HG02943 (cell line): ENCODE data around the gene MARCHF11.

Source experiments
- ATAC-seq: cut with Tn5 transposase; IDR thresholded peaks from one replicate; pipeline ENCODE4 v1.9.1; 2021; ENCODE audit warnings: mild to moderate bottlenecking, low read depth, moderate library complexity; ENCODE audit not compliant: unreplicated experiment

Gene MARCHF11

GRCh38 chr5:16064135-16064893, 115.3 kb downstream of the MARCHF11 start:
- ATAC-seq = no peak

DNA sequence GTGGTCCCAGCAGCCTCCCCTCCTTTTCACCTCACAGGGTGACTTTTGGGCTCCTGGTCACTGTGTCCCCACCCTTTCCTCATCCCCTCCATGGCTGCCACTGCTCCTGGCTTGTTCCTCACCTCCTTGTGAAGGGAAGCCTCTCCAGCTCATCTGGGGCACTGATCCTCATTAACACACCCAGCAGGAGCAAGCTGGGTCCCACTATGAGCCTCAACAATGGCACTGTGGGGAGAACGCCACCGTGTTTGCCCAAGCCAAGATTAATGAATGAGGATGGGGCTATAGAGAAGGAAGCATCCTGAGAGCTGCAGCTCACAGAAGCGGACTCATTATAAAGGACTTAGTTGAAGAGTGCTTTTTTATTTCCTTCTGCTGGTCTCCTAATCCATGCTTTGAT, 118.4 kb downstream of the MARCHF11 start:
- ATAC-seq = no peak

DNA sequence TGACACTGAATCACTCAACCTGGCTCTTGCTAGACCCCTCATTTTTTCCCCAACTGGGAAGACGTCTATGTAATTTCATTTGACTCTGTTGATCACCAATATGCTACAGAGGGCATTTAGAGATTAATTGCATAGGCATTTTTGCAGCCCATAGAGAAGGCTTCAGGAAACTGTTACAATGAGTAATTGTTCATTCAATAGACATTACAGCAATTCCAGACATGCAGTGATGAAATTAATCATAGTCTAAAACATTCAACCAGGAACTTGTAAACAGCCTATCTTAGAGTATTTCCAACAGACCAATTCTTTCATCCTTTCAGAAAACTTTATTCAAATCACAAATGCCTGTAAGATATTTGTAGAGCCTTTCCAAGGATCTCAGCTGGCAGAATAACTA, 122.3 kb downstream of the MARCHF11 start:
- ATAC-seq = no peak

DNA sequence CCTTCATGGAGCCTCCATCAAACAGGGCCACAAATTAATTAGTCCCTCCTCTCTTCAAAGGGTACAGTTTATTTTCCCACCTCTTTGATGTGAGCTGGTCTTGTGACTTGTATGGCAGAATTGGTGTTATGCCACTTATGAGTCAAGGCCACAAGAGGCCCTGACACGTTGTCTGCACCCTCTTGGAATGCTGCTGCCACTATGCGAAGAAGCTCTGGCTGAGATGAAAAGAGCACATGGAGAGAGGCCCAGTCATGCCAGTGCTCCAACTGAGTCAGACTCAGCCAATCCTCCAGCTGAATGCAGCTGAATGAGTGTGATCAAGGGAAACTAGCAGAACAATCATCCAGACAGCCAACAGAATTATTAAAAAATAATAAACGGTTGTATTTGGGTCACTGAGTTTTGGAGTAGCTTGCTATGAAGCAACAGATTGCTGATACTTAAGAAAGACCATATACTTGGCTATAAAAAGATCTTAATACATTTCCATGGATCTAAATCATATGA, 128.3 kb downstream of the MARCHF11 start:
- ATAC-seq = no peak

DNA sequence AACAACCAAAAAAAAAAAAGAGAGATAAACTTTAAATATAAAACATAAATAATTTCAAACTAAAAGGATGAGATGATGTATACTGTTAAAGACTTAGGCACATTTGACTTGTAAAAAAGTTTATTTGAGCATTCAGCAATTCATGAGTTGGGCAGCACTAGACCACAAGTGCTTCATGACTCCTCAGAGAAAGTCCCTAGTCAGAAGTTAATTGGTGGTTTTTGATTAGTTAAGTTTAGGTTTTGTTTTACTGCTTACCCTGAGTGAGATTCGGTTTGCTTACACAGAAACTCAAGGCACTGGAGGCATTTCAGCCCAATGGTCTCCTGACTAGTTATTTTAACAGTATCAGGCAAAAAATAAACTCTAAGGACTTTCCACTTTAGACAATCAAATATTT, 129.2 kb downstream of the MARCHF11 start:
- no peak for ATAC-seq

GRCh38 chr5:16049761-16050160, 129.8 kb downstream of the MARCHF11 start:
- ATAC-seq = no peak

GRCh38 chr5:16048132-16048531, 131.5 kb downstream of the MARCHF11 start:
- ATAC-seq = no peak

GRCh38 chr5:16043349-16043965, 136.1 kb downstream of the MARCHF11 start:
- no peak for ATAC-seq

DNA sequence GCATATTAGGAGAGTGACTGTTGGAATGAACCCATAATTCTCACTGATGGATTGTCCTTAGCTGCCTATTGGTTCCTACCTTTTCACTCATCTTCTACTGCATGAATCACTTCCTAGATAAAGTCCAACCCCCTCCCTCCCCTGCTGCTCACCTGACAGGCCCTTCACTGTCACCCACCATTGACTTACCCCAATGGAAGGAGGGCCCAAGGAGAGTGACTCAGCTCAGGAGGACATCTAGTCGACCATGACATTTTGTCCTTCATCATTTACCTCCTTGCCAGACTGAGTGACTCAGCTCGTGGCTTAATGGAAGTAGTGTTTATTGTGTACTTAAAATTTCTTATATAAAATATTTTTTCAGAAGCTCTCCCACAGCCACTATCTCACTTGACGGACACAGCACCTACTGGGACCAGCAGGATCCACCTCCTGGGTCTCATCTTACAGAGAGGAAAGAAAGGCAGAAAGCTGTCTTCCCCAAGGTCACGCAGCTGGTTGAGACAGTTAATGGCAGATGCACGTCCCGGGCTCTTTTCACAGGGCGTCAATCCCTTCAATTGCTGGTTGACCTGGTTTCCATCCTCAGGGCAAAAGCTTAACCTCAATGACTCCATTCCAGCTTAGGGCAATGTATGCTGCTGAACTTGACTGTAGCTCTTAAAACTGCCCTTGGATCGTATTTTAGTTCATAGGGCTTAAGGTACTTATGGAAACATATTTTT, 142.3 kb downstream of the MARCHF11 start:
- ATAC-seq = no peak

DNA sequence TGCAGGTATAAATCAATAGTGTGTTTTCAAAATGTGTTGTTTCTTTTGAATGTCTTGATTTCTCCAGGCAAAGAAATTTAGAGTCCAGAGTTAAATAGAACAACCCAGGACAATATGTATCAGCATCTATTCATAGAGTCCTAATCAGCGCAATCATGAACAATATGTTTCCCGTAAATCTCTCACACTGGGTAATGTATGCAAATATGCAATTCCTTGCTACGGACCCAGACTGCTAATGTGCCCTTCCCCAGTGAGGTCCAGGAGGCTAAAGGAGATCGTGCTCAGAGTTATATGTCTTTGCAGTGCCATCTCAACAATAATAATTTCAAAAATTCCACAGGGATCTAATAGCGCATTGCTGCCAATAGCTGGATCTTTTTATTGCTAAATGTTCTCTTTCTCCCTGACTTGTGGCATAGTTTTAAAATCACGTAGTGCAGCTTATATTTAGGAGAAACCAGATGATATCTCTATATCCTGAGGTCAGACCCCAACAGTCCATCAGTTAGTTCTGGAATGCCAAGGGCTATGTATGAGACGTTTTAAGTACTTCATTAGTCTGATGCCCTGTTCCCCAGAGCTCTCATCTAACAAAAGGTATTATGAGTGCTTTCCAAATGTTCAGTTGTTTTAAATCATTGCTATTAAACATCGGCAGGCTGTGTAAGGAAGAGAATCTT, 145.1 kb downstream of the MARCHF11 start:
- no peak for ATAC-seq

GRCh38 chr5:16033187-16033925, 146.2 kb downstream of the MARCHF11 start:
- ATAC-seq = no peak

DNA sequence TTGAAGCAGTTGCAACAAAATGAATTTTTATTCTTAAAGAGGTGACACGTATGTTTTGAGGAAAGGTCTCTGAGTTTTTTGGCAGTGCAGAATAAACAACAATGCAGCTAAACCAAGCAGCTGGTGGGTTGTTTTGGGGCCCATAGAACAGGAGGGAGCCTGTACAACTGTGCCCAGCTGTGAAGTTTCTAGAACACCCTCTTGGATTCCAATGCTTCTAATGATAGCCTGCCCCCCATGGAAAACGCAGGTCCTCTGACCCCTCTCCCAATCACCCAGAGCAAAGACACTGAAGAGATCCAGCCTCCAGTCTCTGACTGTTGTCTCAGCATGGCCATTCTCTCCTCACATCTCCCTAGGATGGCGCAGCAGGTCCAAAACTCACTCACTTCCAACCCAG, 150.9 kb downstream of the MARCHF11 start:
- no peak for ATAC-seq

GRCh38 chr5:16025681-16026080, 153.9 kb downstream of the MARCHF11 start:
- no peak for ATAC-seq

DNA sequence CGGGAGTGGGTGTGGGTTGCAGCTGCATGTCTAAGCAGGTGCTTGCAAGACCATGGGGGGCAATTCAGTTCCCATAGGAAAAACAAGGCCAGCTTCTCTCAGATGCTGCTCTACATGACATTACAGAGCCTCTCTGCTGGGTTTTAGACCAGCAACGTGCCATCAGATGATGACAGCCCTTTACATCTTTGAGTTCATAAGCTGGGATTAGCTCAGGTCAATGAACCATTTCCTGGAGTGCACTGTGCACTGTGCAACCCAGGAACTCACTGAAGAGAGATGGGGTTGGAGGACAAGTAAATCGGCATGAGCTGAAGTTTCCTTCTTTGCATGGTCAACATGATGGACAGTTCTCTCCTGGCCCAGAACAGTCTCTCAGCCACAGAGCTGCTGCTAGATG, 160.6 kb downstream of the MARCHF11 start:
- ATAC-seq = no peak

GRCh38 chr5:16017720-16018119, 161.9 kb downstream of the MARCHF11 start:
- ATAC-seq = no peak
